ENCODE measurements around the gene PSMA8. TPM values are rescaled to one million over a fixed set of nuclear protein-coding genes. Genes with fewer than 3 reads are reported as not detected.

PSMA8 gene
- total RNA-seq, 1 experiment from 2014 or later, result not detected

GRCh38 chr18:26090130-26091046 is 43.3 kb upstream of the PSMA8 start, which contains the start of gene SS18 (continued):
- TF ChIP-seq E2F4 (CRISPR knock-in tag; IDR thresholded peaks at IDR 0.05; ENCODE audit: borderline replicate concordance, low read depth) (peak; percentile 66; the same call in 1 of the 2 replicates), SP1 (CRISPR knock-in tag; conservative IDR thresholded peaks at IDR 0.05) (peak; percentile 82)

DNA sequence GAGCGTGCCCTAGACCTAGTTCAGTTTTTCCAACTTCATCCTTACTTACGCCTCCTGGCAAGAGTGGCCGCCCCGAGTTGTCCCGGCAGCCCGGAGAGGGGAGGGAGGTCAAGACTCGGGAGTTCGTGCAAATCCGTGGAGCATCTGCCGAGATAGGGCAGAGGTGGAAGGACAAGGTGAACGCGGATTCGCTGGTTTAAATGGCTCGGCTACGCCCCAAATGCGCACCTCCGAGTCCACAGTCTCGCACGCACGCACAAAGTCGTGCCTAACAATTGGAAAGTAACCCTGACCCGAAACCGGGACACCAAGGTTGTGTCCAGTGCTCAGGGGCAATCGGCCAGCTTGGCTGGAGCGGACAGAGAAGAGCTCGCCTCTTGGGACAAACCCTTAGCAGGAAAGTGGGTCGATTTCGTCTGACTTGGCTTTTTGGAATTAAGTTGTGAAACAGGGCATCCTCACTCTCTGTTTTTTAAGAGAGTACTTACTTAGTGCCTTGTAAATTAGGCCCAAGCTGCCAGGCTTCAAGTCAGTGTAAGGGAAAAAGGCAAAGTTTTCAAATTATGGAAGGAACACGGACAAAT is 42.5 kb upstream of the PSMA8 start:
- POLR2A ChIA-PET, result no interaction called here
- Mint-ChIP-seq H3K9me3 (no peaks in the 10 kb centered on the region), H3K4me3 (peak overlapping the region; percentile 98), H3K4me1 (peaks cover 25% of the 10 kb centered on the region), H3K27ac (peak overlapping the region; percentile 97), H3K36me3 (peaks cover 6% of the 10 kb centered on the region), H3K27me3 (ENCODE audit: low read depth) (no peaks in the 10 kb centered on the region)
- DNase-seq (ENCODE audit: low spot score) (peak; percentile 42), ATAC-seq (peak; percentile 9)
- CTCF ChIA-PET, result interaction anchor here (1.0 kb wide), 1 partner anchor 216 kb away, joined by 3 read pairs; no protein-coding TSS in a partner anchor
- TF ChIP-seq MAX (CRISPR knock-in tag; IDR thresholded peaks at IDR 0.05), result peak; percentile 37
- TF ChIP-seq, protein P1, sequence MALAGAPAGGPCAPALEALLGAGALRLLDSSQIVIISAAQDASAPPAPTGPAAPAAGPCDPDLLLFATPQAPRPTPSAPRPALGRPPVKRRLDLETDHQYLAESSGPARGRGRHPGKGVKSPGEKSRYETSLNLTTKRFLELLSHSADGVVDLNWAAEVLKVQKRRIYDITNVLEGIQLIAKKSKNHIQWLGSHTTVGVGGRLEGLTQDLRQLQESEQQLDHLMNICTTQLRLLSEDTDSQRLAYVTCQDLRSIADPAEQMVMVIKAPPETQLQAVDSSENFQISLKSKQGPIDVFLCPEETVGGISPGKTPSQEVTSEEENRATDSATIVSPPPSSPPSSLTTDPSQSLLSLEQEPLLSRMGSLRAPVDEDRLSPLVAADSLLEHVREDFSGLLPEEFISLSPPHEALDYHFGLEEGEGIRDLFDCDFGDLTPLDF (CRISPR knock-in tag; IDR thresholded peaks at IDR 0.05), result peak; percentile 77; the same call in 1 of the 2 replicates
- 0 out of 2 replicates have a peak, but pooled peaks have one; percentile 19 for TF ChIP-seq GABPB1 (CRISPR knock-in tag; IDR thresholded peaks at IDR 0.05)
- TF ChIP-seq ATF6 (CRISPR knock-in tag; IDR thresholded peaks at IDR 0.05), result no peak
- TF ChIP-seq NR1H2 (CRISPR knock-in tag; IDR thresholded peaks at IDR 0.05), result no peak
- TF ChIP-seq NR2C2 (CRISPR knock-in tag; IDR thresholded peaks at IDR 0.05), result no peak
- no peak for TF ChIP-seq FOXK1 (CRISPR knock-in tag; IDR thresholded peaks at IDR 0.05)
- TF ChIP-seq SMAD3 (CRISPR knock-in tag; IDR thresholded peaks at IDR 0.05; ENCODE audit: borderline replicate concordance), result no peak
- TF ChIP-seq ZNF138 (CRISPR knock-in tag; conservative IDR thresholded peaks at IDR 0.05), result no peak
- peak; percentile 44; the same call in 1 of the 2 replicates for TF ChIP-seq ETV6 (CRISPR knock-in tag; IDR thresholded peaks at IDR 0.05)
- no peak for TF ChIP-seq CREB1 (CRISPR knock-in tag; IDR thresholded peaks at IDR 0.05)
- no peak for TF ChIP-seq FOXJ3 (CRISPR knock-in tag; IDR thresholded peaks at IDR 0.05; ENCODE audit: borderline replicate concordance)
- TF ChIP-seq E2F5 (CRISPR knock-in tag; IDR thresholded peaks at IDR 0.05), result 0 out of 2 replicates have a peak, but pooled peaks have one; percentile 6
- TF ChIP-seq ATF1 (CRISPR knock-in tag; IDR thresholded peaks at IDR 0.05), result no peak
- TF ChIP-seq, protein P2, sequence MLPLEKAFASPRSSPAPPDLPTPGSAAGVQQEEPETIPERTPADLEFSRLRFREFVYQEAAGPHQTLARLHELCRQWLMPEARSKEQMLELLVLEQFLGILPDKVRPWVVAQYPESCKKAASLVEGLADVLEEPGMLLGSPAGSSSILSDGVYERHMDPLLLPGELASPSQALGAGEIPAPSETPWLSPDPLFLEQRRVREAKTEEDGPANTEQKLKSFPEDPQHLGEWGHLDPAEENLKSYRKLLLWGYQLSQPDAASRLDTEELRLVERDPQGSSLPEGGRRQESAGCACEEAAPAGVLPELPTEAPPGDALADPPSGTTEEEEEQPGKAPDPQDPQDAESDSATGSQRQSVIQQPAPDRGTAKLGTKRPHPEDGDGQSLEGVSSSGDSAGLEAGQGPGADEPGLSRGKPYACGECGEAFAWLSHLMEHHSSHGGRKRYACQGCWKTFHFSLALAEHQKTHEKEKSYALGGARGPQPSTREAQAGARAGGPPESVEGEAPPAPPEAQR (CRISPR knock-in tag; IDR thresholded peaks at IDR 0.05), result no peak
- TF ChIP-seq NR3C1 (CRISPR knock-in tag; conservative IDR thresholded peaks at IDR 0.05; ENCODE audit: low read depth), result no peak
- no peak for TF ChIP-seq ATF3 (CRISPR knock-in tag; conservative IDR thresholded peaks at IDR 0.05)
- TF ChIP-seq E2F4 (CRISPR knock-in tag; IDR thresholded peaks at IDR 0.05; ENCODE audit: borderline replicate concordance, low read depth), result 0 out of 2 replicates have a peak, but pooled peaks have one; percentile 26
- no peak for TF ChIP-seq NFATC4 (CRISPR knock-in tag; IDR thresholded peaks at IDR 0.05)
- no peak; the same call in 1 of the 2 replicates for TF ChIP-seq TCF7 (CRISPR knock-in tag; IDR thresholded peaks at IDR 0.05; ENCODE audit: low read depth)
- peak; percentile 40; the same call in 1 of the 2 replicates for TF ChIP-seq SP1 (CRISPR knock-in tag; conservative IDR thresholded peaks at IDR 0.05)
- TF ChIP-seq ELF4 (CRISPR knock-in tag; IDR thresholded peaks at IDR 0.05; ENCODE audit: low read depth), result no peak
- TF ChIP-seq ZBTB21 (CRISPR knock-in tag; IDR thresholded peaks at IDR 0.05; ENCODE audit: borderline replicate concordance), result no peak
- no peak for TF ChIP-seq IRF1 (CRISPR knock-in tag; IDR thresholded peaks at IDR 0.05)
